HS-5 (cell line): Measurements from ENCODE around the gene PARP11.
A peak's percentile ranks its signal among the peaks of the same experiment; 100 is the strongest.

Experiments
- DNase-seq: peaks from one replicate; pipeline ENCODE4 v3.0.0-alpha.2; 2012; ENCODE audit warnings: low read depth

Gene PARP11, protein sequence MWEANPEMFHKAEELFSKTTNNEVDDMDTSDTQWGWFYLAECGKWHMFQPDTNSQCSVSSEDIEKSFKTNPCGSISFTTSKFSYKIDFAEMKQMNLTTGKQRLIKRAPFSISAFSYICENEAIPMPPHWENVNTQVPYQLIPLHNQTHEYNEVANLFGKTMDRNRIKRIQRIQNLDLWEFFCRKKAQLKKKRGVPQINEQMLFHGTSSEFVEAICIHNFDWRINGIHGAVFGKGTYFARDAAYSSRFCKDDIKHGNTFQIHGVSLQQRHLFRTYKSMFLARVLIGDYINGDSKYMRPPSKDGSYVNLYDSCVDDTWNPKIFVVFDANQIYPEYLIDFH

DNA sequence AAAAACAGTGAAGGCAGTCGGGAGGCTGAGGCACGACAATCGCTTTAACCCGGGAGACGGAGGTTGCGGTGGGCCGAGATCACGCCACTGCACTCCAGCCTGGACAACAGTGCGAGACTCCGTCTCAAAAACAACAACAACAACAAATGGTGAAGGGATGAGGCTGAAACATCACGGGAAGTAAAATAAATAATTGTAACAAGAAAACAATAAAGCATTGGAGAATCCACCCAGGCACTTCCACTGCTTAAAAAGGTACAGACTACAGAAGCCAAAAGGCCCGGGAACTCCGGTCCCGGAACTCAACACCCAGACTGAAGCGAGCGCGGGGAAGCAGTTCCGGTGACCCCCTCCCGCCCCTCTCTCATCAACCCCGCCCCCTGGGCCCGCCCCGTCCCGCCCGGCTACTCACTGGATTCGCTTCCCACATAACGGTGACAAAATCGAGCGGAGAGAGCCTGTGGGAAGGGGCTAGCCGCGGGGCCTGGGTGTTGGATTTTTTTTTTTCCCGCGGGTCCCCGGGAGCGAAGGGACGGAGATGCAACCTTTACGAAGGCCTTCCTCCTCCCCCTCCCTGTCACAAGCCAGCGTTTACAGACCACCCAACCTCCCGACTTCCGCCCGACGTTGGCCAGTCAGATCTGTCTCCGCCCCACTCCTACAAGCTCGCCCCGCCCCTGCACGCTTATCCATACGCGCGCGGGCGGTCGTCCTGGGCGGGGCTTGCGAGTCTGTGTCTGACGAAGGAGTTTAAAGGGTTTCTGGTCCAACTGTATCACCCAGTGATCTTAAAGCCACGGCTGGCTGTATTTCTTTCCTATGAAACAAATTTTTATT is at the start of gene PARP11:
Gene PARP11 (minus strand): TSS at position 600 of the 837 bp plus-strand sequence. CDS start 170 bp downstream, at position 430.
- DNase-seq, result peak; percentile 86

GRCh38 chr12:3922033-3922432 is 48.8 kb upstream of the PARP11 start:
- DNase-seq, result no peak

- DNase-seq, result no peak
These were observed 48.3 kb upstream of the PARP11 start for GRCh38 chr12:3921526-3921925.

- DNase-seq, result no peak
These were observed 47.9 kb upstream of the PARP11 start for GRCh38 chr12:3921151-3921471.

GRCh38 chr12:3920351-3921150 is 47.4 kb upstream of the PARP11 start:
- DNase-seq, result no peak

GRCh38 chr12:3913278-3913677 is 40.1 kb upstream of the PARP11 start:
- no peak for DNase-seq

- DNase-seq, result no peak
These were observed 39.7 kb upstream of the PARP11 start for GRCh38 chr12:3912863-3913262.

DNA sequence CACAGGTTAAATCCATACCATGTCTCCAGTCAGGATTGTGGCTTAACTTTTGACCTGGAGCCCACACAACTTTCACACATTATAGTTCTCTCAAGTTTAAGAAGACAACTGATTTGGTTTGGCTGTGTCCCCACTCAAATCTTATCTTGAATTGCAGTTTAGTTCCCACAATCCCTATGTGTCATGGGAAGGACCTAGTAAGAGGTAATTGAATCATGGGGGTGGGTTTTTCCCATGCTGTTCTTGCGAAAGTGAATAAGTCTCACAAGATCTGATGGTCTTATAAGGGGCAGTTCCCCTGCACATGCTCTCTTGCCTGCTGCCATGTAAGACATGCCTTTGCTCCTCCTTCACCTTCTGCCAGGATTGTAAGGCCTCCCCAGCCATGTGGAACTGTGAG is 38.2 kb upstream of the PARP11 start:
- no peak for DNase-seq

- DNase-seq, result no peak
These were observed 32.5 kb upstream of the PARP11 start for GRCh38 chr12:3905664-3906063.

DNA sequence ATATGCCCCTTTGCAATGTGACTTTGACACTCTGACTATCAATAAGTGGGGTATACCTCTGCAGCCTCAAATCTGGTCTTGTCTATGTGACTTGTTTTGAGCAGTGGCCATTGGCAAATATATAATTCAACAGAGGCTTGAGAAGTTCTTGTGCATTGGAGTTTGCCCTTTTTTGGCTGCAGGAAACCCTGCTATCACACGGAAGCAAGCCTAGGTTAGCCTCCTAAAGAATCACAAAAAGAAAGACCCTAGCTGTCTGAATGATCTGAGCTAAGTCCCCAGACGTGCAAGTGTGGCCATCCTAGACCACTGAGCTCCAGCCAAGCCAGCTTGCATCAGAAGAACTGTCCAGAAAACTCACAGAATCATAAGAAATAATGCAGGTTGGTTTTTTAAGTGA is 31.8 kb upstream of the PARP11 start:
- DNase-seq, result no peak

GRCh38 chr12:3902921-3903320 is 29.7 kb upstream of the PARP11 start:
- no peak for DNase-seq

- DNase-seq, result no peak
These were observed 27.9 kb upstream of the PARP11 start for GRCh38 chr12:3901116-3901515.

DNA sequence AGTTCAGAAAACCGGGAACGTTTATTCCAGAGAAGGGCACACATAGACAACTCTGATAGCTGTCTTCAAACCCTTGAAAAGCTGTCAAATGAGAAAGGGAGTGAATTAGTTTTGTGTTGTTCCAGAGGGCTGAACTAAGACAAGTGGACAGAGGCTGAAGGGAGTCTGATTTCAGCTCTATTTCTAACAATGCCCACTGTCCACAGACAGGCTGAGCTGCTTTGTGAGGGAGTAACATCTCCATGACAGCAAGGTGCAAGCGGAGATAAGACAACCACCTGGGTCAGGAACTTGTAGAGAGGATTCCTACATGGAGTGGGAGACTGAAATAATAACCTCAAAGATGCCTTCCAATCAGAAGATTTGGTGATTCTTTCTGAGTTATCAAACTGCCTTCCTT is 25.6 kb upstream of the PARP11 start:
- no peak for DNase-seq

- no peak for DNase-seq
These were observed 24.3 kb upstream of the PARP11 start for GRCh38 chr12:3897371-3897971.

DNA sequence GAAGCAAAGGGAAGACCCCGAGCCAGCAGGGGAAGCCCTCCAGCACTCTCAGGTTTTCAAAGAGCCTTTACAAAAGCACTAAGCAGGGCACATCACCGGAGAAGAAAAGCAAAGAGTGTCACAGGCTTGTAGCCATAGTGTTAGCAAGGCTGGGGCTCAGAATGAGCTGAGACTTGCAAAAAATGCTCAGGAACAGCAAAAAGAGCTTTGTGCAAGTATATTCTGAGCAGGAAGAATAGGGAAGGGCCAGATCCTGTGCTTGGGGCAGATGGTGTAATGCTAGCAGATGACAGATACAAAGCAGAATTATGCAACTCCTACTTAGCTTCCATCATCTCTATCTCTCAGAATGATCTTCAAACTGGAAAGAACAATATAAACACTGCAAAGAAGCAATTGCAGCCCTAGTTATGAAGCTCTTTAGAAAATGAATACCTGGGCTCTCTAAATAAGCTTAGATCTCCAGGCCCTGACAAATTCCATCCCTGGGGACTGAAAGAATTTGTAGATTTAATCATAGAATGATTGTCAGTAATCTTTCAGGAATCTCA is 23.7 kb upstream of the PARP11 start:
- no peak for DNase-seq

DNA sequence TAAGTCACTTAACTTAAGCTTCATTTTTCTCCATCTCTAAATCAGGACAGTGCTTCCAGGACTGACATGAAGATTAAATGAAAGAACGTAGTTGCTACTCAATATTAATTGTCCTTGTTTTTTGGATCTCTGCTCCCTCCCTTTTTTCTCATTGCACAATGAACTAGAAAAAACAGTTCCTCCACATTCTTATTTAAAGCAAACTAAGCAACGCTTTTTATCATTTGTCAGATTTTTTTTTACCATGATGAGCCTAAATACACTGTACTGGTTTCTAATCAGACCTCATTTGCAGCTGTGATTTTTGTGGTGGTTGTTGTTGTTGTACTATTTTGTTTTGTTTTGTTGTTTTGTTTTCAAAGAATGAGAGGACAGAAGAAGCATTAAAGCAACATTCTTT is 23.2 kb upstream of the PARP11 start:
- no peak for DNase-seq

DNA sequence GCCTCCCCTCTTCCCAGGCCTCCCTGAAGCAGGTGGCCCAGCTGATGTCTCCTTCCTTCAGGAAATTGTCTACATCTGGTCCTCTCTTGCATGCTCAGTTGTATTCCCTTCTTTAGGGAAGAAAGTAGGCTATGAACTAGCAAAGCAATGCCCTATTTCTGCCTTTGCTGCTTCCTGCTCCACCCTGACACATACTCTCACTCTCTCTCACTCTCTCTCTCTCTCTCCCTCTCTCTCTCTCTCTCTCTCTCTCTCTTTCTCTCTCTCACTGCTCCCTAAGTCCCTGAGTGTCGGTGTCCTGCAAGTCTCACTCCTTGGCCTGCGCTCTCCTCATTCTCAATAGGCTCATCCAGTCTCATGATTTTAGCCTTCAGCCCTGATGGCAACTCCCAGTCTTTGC is 19.4 kb upstream of the PARP11 start:
- no peak for DNase-seq

DNA sequence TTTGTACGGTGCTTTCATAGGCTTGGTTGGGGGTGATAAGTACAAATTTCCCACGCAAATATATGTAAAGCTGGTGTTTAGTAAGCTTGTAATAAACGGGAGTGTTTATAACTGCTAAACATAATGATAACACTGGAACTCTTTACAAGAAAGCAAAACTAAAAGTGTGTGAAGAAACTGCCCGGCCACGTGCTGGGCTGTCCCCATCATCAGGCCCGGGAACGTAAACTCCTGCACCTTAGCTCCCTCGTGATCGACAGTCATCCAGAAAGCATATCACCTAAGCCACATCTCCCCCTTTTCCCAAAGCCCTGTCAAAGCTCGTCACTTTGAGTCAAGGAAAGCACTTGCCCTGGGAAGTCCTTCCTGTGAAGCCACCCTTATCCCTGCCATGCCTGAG is 18.0 kb upstream of the PARP11 start:
- DNase-seq, result no peak

DNA sequence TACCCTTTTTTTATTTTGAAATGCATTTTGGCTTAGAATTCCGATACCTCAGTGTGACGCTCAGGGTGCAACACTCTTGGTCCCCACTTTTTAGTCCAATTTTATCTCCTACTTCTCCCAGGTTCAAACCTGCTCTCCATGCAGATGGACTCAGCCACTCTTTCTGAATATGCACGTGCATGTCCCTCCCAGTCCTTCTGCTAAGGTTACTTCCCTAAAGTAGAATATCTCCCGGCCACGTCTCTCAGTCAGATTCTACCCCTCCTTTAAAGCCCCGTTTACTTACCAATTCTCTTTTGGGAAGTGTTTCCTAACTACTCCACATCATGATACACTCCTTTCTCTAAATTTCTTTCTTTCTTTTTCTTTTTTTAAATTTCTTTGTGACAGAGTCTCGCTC is 15.5 kb upstream of the PARP11 start:
- DNase-seq, result no peak

GRCh38 chr12:3885277-3886094 is 12.3 kb upstream of the PARP11 start:
- DNase-seq, result peak; percentile 37

DNA sequence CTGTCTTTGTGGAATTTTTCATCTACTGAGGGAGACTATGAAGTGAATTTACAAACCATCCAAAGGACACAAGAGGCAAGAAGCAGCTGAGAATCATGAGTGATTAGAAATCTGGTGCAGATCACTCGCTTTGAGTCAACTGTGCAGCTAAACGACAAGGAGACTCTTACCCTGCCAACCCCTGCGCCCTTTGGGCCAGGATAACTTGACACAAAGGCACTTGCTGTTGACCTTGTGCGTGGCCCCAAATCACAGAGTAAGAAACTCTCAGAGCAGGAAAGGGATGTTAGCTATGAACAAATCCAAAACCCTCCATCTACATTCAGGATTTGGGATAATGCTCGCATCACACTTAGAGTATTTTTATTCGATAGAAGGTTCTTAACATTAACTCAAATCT is 11.5 kb upstream of the PARP11 start:
- DNase-seq, result no peak
